Skeletal muscle satellite cell (primary cell): Measurements from ENCODE around the gene STXBP2.
"Not testable (repeated sequence)": the region's sequence is repeated elsewhere in the genome, so short reads cannot be mapped to it uniquely, and the experiment has no call there.

Source experiments
- H3K27me3 ChIP-seq: 2 replicates; pipeline ENCODE4 v1.7.0; 2013; ENCODE audit warnings: low read length; ENCODE audit not compliant: control insufficient read depth, insufficient read depth
- H3K36me3 ChIP-seq: 2 replicates; pipeline ENCODE4 v1.7.0; 2013; ENCODE audit warnings: mild to moderate bottlenecking, control low read depth, low read length; ENCODE audit not compliant: insufficient read depth
- H3K4me1 ChIP-seq: 2 replicates; pipeline ENCODE4 v1.7.0; 2013; ENCODE audit warnings: low read length; ENCODE audit not compliant: control insufficient read depth, insufficient read depth
- H3K4me2 ChIP-seq: 2 replicates; pipeline ENCODE4 v1.7.0; 2013; ENCODE audit warnings: mild to moderate bottlenecking, low read length
- H3K4me3 ChIP-seq: 2 replicates; pipeline ENCODE4 v1.7.0; 2013; ENCODE audit warnings: low read length
- H3K9ac ChIP-seq: 2 replicates; pipeline ENCODE4 v1.7.0; 2013; ENCODE audit warnings: mild to moderate bottlenecking, low read depth, low read length, moderate library complexity
- H3K9me3 ChIP-seq: replicated peaks from 2 replicates; pipeline ENCODE4 v1.7.0; 2013; ENCODE audit warnings: mild to moderate bottlenecking, control low read depth, low read length

The STXBP2 gene

GRCh38 chr19:7640803-7641202 lies 3.9 kb downstream of the STXBP2 start:
- H3K4me1 ChIP-seq, result no peaks in the 10 kb centered on the region
- H3K4me3 ChIP-seq, result no peak overlapping the region
- H3K27me3 ChIP-seq, result peaks cover 19% of the 10 kb centered on the region
- H3K4me2 ChIP-seq, result no peak overlapping the region
- H3K9me3 ChIP-seq, result no peaks in the 10 kb centered on the region
- no peak overlapping the region for H3K9ac ChIP-seq
- no peaks in the 10 kb centered on the region for H3K36me3 ChIP-seq

GRCh38 chr19:7641290-7642276 lies 4.7 kb downstream of the STXBP2 start:
- H3K4me1 ChIP-seq, result no peaks in the 10 kb centered on the region

GRCh38 chr19:7642295-7643030 lies 5.6 kb downstream of the STXBP2 start:
- H3K4me3 ChIP-seq, result no peak overlapping the region
- no peaks in the 10 kb centered on the region for H3K9me3 ChIP-seq
- H3K4me1 ChIP-seq, result no peaks in the 10 kb centered on the region
- H3K9ac ChIP-seq, result no peak overlapping the region
- H3K27me3 ChIP-seq, result peaks cover 7% of the 10 kb centered on the region
- H3K36me3 ChIP-seq, result no peaks in the 10 kb centered on the region
- no peak overlapping the region for H3K4me2 ChIP-seq

More at GRCh38 chr19:7641290-7642276, 4.7 kb downstream of the STXBP2 start:
- Histone ChIP-seq H3K4me3 (no peak overlapping the region), H3K9ac (no peak overlapping the region), H3K27me3 (peaks cover 12% of the 10 kb centered on the region), H3K4me2 (no peak overlapping the region), H3K9me3 (no peaks in the 10 kb centered on the region), H3K36me3 (no peaks in the 10 kb centered on the region)

GRCh38 chr19:7643031-7643415 lies 6.1 kb downstream of the STXBP2 start:
- Histone ChIP-seq H3K4me2 (no peak overlapping the region), H3K36me3 (no peaks in the 10 kb centered on the region), H3K9me3 (no peaks in the 10 kb centered on the region), H3K27me3 (peaks cover 2% of the 10 kb centered on the region), H3K9ac (no peak overlapping the region), H3K4me3 (no peak overlapping the region), H3K4me1 (no peaks in the 10 kb centered on the region)

GRCh38 chr19:7643629-7644549 lies 7.0 kb downstream of the STXBP2 start:
- not testable (repeated sequence) for H3K27me3 ChIP-seq, H3K9me3 ChIP-seq, H3K4me2 ChIP-seq, H3K9ac ChIP-seq, H3K4me1 ChIP-seq, H3K36me3 ChIP-seq, H3K4me3 ChIP-seq

GRCh38 chr19:7644550-7644877 lies 7.6 kb downstream of the STXBP2 start:
- Histone ChIP-seq H3K4me2 (no peak overlapping the region), H3K36me3 (no peaks in the 10 kb centered on the region), H3K4me3 (no peak overlapping the region), H3K4me1 (no peaks in the 10 kb centered on the region), H3K27me3 (no peaks in the 10 kb centered on the region), H3K9me3 (no peaks in the 10 kb centered on the region), H3K9ac (no peak overlapping the region)

GRCh38 chr19:7645163-7645562 lies 8.3 kb downstream of the STXBP2 start:
- H3K36me3 ChIP-seq, result no peaks in the 10 kb centered on the region
- no peak overlapping the region for H3K9ac ChIP-seq
- peaks cover 1% of the 10 kb centered on the region for H3K27me3 ChIP-seq
- H3K4me1 ChIP-seq, result no peaks in the 10 kb centered on the region
- H3K4me3 ChIP-seq, result no peak overlapping the region
- no peak overlapping the region for H3K4me2 ChIP-seq
- no peaks in the 10 kb centered on the region for H3K9me3 ChIP-seq

GRCh38 chr19:7645656-7646425 lies 8.9 kb downstream of the STXBP2 start:
- H3K4me1 ChIP-seq, result no peaks in the 10 kb centered on the region
- no peak overlapping the region for H3K9ac ChIP-seq
- no peaks in the 10 kb centered on the region for H3K9me3 ChIP-seq
- H3K27me3 ChIP-seq, result peaks cover 8% of the 10 kb centered on the region
- no peak overlapping the region for H3K4me3 ChIP-seq
- no peaks in the 10 kb centered on the region for H3K36me3 ChIP-seq
- no peak overlapping the region for H3K4me2 ChIP-seq

- Histone ChIP-seq H3K4me1 (no peaks in the 10 kb centered on the region), H3K36me3 (no peaks in the 10 kb centered on the region), H3K9ac (no peak overlapping the region), H3K4me2 (no peak overlapping the region), H3K9me3 (no peaks in the 10 kb centered on the region), H3K4me3 (no peak overlapping the region), H3K27me3 (peaks cover 9% of the 10 kb centered on the region)
Observed at GRCh38 chr19:7646426-7646700, 9.5 kb downstream of the STXBP2 start.

- Histone ChIP-seq H3K4me3 (no peak overlapping the region), H3K36me3 (no peaks in the 10 kb centered on the region), H3K9ac (no peak overlapping the region), H3K4me1 (peaks cover under 1% of the 10 kb centered on the region), H3K9me3 (no peaks in the 10 kb centered on the region), H3K27me3 (peaks cover 9% of the 10 kb centered on the region), H3K4me2 (no peak overlapping the region)
Observed at GRCh38 chr19:7647156-7647555, 10.2 kb downstream of the STXBP2 start.
